Measurements from ENCODE around the gene DOCK3. TPM values are rescaled to one million over a fixed set of nuclear protein-coding genes. Genes with fewer than 3 reads are reported as not detected.

Gene DOCK3
- total and polyA plus RNA-seq, 3 donors from 2014 or later = 8.4 to 11.7 (median 11.2) TPM

- no peak overlapping the region for H3K4me3 ChIP-seq
- DNase-seq = no peak
- peaks cover 36% of the 10 kb centered on the region for H3K4me1 ChIP-seq
- no peaks in the 10 kb centered on the region for H3K36me3 ChIP-seq (ENCODE audit: low read depth, missing control alignments)
- H3K9me3 ChIP-seq = no peaks in the 10 kb centered on the region
- intact Hi-C loops (cut with DNase I; ENCODE audit: low total_unique reads) = loop anchor here (10.0 kb wide), 2 partner anchors 100 to 270 kb away; no protein-coding TSS in a partner anchor
- H3K27me3 ChIP-seq = no peaks in the 10 kb centered on the region
- TF ChIP-seq POLR2A (IDR thresholded peaks at IDR 0.05) (no peak), CTCF (IDR thresholded peaks at IDR 0.05) (no peak)
- no peak overlapping the region for H3K27ac ChIP-seq
- 70 to 93% methylated on average over 5 of the region's 5 CpGs for WGBS, 2 donors
These were observed 719.8 kb downstream of the DOCK3 start for GRCh38 chr3:51394541-51394940.

GRCh38 chr3:51395493-51396213, 720.9 kb downstream of the DOCK3 start:
- Histone ChIP-seq H3K9me3 (no peaks in the 10 kb centered on the region), H3K27me3 (no peaks in the 10 kb centered on the region), H3K4me1 (peaks cover 30% of the 10 kb centered on the region), H3K27ac (no peak overlapping the region), H3K36me3 (ENCODE audit: low read depth, missing control alignments) (no peaks in the 10 kb centered on the region), H3K4me3 (no peak overlapping the region)
- intact Hi-C loops (cut with DNase I; ENCODE audit: low total_unique reads) = loop anchor here (10.0 kb wide), 2 partner anchors 99 to 269 kb away; no protein-coding TSS in a partner anchor
- TF ChIP-seq CTCF (IDR thresholded peaks at IDR 0.05) (no peak), POLR2A (IDR thresholded peaks at IDR 0.05) (no peak)
- DNase-seq = no peak
- 82 to 84% methylated on average over 12 of the region's 12 CpGs for WGBS, 2 donors

GRCh38 chr3:51396401-51396800, 721.7 kb downstream of the DOCK3 start:
- Histone ChIP-seq H3K4me3 (no peak overlapping the region), H3K27me3 (no peaks in the 10 kb centered on the region), H3K9me3 (no peaks in the 10 kb centered on the region), H3K36me3 (ENCODE audit: low read depth, missing control alignments) (no peaks in the 10 kb centered on the region), H3K4me1 (peaks cover 28% of the 10 kb centered on the region), H3K27ac (no peak overlapping the region)
- no peak for TF ChIP-seq CTCF (IDR thresholded peaks at IDR 0.05)
- TF ChIP-seq POLR2A (IDR thresholded peaks at IDR 0.05) = no peak
- intact Hi-C loops (cut with DNase I; ENCODE audit: low total_unique reads) = loop anchor here (10.0 kb wide), 2 partner anchors 98 to 268 kb away; no protein-coding TSS in a partner anchor
- WGBS, 2 donors = 100% methylated on average over 1 of the region's 1 CpG
- no peak for DNase-seq

GRCh38 chr3:51397392-51397791, 722.7 kb downstream of the DOCK3 start:
- no peak for DNase-seq
- 58 to 62% methylated on average over 5 of the region's 5 CpGs for WGBS, 2 donors
- no peaks in the 10 kb centered on the region for H3K36me3 ChIP-seq (ENCODE audit: low read depth, missing control alignments)
- H3K9me3 ChIP-seq = no peaks in the 10 kb centered on the region
- H3K27me3 ChIP-seq = no peaks in the 10 kb centered on the region
- TF ChIP-seq POLR2A (IDR thresholded peaks at IDR 0.05) = no peak
- no peak for TF ChIP-seq CTCF (IDR thresholded peaks at IDR 0.05)
- H3K4me3 ChIP-seq = no peak overlapping the region
- H3K4me1 ChIP-seq = peaks cover 21% of the 10 kb centered on the region
- H3K27ac ChIP-seq = no peak overlapping the region
- intact Hi-C loops (cut with DNase I; ENCODE audit: low total_unique reads) = loop anchor here (10.0 kb wide), 2 partner anchors 97 to 267 kb away; no protein-coding TSS in a partner anchor
